Activated T-cell treated with anti-CD3 and anti-CD28 coated beads for 48 hours (primary cell): ENCODE measurements around the gene ID1.
"Not testable (repeated sequence)": the region's sequence is repeated elsewhere in the genome, so short reads cannot be mapped to it uniquely, and the experiment has no call there.

ENCODE experiments used
- DNase-seq: peaks from one replicate; pipeline ENCODE4 v3.0.0-alpha.2; 2020; ENCODE audit warnings: low read depth

Gene ID1

DNA sequence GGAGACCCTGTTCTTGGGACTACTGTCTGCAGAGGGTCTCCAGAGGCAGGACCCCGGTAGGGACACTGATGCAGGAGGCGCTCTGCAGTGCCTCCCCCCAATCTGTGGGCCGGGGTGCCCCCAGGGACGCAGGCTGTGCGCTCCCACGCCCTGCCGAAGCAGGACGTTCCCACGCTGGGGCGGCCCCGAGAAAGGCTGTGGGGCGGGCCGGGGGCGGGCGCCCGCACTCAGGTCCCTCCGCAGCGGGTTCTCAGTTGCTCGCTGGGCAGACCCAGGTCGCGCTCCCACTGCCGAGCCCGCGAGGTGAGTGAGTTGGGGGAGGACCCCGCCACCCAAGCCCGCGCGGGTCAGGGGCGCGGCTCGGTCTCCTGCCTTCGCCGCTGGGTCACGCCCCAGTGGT lies 32.6 kb downstream of the ID1 start, which contains the start of gene COX4I2:
COX4I2 (plus strand) TSS at position 253 of the 400 bp plus-strand sequence. CDS start 1,106 bp downstream, outside the sequence.
- DNase-seq: no peak

DNA sequence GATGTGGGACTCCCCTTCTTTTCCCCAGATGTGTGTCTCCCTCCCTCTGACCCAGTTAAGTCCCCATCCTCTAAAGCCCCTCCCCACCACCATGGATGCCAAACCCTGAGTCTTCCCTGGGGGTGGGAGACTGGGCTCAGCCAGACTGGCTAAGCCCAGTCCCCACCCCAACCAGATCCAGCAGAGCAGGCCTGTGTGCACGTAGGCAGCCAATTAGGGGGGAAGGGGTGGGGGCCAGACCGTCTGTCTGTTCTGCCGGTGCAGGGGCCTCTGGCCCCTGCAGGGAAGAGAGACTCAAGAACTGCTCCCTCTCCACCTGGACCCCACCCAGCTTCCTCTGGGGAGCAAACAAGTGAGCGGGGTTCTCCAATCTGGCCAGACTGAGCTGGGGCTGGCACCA lies 33.2 kb downstream of the ID1 start:
- no peak for DNase-seq

DNA sequence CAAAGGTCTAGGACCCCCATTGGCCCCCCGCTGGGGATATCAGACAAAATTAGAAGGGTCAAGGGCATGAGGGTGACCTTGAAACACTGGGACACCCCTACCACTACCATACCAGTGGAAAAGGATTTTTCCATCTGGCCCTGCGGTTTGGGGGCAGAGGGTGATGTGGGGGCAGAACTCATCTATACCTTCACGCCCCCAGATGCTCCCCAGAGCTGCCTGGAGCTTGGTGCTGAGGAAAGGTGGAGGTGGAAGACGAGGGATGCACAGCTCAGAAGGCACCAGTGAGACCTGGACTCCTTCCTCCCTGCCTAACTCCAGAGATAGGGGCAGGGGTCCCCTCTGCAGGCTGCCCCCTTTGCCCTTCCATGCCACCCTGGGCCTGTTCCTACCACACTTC lies 33.7 kb downstream of the ID1 start:
- DNase-seq: no peak

DNA sequence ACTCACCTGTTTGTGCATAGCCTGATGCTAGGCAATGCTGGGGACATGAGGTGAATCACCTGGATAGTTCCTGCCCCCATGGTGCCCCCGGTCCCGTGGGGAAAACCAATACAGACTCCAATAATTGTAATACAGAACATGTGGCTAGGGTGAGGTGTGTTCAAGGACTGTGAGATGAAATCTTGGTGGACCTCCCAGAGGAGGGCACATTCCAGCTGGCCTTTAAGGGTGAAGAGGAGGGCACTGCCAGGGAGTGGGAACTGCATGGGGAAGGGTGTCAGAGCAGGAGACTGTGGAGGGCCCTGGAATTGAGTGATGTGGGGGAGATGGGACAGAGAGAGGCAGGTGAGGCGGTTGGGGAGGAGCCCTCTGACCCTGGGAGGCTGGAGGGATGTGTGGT lies 35.2 kb downstream of the ID1 start:
- DNase-seq: no peak

DNA sequence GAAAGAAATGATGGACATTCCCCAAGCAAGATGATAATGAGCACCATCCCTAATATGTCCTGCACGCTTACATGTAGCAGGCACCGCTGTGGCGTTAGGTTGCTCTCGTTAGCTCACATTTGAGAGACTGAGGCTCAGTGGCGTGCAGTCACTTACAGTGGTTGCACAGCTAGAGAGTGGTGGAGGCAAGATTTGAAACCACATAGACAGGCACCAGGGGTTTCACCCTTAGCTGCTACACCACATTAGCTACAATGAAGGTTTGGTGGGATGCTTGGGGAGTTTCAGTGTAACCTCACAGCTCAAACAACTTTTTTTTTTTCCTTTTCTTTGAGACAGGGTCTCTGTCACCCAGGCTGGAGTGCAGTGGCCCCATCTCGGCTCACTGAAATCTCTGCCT lies 36.3 kb downstream of the ID1 start:
- no peak for DNase-seq

DNA sequence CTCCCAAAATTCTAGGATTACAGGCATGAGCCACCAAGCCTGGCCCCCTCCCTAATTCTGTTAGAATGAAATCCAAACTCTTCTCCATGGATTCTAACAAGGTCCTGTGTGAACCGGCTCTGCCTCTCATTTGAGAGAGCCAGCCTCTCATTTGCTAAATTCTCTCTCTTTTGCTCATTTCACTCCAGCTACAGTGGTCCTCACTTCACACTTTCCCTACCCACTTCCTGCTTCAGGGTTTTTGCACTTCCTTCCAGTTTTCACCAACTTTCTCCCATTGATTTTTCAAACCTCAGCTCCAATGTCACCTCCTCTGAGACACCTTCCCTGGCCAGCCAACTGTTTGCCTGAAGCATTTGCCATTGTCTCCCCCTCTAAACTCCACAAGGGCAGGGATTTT lies 37.7 kb downstream of the ID1 start:
- no peak for DNase-seq

DNA sequence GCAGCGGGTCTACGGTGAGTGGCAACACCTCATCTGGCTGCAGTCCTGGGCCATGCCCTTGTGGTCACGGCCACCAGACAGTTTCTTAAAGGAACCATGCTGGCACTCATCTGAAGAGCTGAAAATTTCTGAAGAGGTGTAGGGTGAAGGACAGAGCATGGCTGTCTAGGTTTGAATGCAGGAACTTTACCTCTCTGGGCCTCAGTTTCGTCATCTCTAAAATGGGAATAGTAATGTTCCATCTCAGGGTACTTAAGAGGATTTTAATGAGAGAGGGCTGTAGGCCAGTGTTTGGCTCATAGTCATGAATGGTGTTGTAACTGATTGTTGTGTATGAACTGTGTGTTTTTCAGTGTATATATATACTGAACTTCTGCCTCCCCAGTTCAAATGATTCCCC lies 38.4 kb downstream of the ID1 start:
- no peak for DNase-seq

DNA sequence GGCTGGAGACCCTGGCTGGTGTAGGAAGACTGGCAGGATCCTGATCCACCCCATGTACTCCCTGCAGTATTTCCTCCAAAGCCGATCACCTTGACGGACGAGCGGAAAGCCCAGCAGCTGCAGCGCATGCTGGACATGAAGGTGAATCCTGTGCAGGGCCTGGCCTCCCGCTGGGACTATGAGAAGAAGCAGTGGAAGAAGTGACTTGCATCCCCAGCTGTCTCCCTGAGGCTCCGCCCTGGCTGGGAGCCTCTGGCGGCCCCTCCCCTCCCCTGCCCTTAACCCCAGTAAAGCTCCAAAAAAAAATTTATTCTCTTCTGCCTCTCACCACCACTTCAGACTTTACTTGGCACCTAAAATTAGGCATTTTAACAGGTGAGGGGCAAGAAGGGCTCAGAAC lies 39.6 kb downstream of the ID1 start:
- no peak for DNase-seq

DNA sequence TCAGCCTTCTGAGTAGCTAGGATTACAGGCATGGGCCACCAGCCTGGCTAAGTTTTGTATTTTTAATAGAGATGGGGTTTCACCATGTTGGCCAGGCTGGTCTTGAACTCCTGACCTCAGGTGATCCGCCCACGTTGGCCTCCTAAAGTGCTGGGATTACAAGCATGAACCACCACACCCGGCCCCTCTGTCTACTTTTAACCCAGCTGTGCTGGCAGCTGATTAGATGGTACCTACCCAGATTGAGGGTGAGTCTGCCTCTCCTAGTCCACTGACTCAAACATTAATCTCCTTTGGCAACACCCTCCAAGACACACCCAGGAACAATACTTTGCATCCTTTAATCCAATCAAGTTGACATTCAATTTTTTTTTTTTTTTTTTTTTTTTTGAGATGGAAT lies 43.0 kb downstream of the ID1 start:
- not testable (repeated sequence) for DNase-seq

DNA sequence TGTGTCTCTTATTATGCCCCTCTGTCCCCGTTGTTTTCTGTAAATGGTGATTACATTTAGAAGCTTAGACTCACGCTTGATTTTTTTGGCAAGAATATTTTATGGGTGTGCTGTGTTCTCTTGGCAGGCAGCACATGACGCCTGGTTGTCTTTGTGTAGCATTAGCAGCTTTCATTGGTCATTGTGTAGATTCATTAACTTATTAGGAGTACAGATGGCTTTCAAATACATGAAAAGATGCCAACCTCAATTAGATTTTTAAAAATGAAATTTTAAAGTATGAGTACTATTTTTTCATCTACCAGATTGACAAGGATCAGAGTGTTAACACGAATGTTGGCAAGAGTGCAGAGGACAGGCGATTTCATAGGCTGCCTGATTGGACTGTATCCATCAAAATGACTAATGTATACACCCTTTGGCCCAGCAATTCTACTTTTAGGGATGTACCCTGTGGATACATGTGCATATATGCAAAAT lies 47.9 kb downstream of the ID1 start:
- DNase-seq: no peak

DNA sequence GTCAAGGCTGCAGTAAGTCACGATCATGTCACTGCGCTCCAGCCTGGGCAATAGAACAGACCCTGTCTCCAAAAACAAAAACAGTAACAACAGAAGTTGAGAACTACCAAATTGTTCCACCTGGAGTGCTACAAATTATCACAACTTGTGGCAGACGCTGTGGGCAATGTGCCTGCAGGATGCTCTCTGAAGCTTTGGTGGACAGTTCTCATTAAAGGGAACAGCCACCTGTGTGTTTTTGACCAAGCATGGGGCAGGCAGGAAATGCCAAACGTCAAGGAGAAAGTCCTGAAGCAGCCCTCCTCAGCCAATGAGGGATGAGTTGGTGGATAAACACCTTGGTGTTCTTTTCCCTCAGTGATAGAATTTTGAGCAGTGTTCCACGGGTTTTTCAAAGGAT lies 48.5 kb downstream of the ID1 start:
- no peak for DNase-seq

DNA sequence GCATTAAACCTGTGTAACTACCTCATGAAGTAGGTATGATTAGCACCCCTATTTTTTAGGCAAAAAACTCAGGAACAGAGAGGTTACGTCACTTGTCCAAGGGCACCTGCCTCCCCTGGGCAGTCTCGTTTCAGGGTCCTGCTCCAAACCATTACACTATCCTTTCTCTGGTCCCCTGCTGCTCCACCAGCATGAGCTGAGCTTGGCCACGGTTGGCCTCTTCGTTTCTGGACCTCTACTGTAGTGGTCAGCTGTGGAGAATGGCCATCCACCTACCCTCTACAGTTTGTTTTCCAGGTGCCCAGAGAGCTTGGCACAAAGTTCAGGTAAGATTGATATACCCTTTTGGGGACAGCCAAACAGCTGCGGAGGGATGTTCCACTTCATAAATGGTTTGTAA lies 49.4 kb downstream of the ID1 start:
- DNase-seq: no peak
